Measurements from ENCODE around the gene SIAH3.
"Not testable (repeated sequence)": the region's sequence is repeated elsewhere in the genome, so short reads cannot be mapped to it uniquely, and the experiment has no call there.

The SIAH3 gene

DNA sequence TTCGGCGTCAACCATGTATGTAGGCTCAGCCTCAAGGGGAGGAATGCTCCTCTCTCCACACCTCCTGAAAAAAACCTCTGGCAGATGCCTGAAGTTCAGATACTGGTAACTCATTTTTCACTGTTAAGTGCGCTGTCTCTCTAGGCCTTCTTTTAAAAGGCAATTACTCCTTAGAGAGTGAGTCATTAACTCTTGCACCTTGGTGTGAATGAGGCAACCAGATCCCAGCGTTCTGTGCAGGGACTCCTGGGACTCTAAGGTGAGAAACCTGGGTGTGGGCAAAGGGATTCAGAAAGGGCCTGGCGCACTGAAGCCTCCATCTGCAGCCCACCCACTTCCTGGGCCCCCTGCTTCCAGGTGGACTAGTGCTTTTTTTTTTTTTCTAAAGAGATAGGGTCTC is 71.7 kb downstream of the SIAH3 start:
- DNase-seq: no peak

- DNase-seq: no peak
Observed at GRCh38 chr13:45778882-45779281, 72.7 kb downstream of the SIAH3 start.

DNA sequence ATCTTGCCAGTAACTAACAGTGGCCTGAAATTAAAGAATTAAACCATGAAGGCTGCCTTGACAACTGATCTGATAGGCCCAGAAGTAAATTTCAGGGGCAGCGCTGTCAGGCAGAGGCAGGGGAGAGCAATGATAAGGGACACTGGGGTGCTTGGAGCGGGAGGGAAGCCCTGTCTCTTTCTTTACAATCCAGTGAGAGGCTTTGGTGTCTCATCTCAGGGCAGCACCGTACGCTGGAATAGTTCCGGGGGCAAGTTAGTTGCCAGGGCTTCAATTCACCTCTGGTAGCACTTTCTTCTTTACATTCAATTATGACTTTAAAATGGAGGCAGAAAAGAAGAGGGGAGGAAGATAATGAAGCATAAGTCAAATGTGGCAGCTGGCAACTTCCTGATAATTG is 74.8 kb downstream of the SIAH3 start:
- no peak for DNase-seq

DNA sequence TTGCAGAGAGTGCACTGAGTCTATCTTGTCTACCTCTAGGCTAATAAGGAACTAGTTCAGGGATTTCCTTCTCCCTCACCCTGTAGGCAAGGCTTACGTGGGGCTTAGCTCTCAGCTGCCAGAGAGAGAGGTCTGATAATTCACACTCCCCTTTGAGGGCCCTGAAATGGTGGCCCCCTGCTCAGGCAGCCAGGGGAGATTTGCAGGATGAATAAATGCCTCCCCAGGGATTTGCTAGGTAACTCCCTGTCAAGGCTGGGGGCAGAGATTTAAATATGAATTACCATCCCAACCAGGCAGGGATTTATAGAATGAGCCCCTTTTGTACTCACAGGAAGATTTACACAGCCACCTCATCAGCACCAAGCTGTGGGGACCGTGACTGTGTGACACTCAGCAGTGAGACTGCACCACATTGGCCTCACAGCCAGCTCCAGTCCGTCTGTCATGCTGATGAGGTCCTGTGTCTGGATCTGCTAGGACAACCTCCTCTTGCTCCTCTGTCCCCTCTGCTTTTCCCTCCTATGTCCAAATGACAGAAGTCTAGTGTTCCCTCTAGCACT is 76.1 kb downstream of the SIAH3 start:
- DNase-seq: no peak

- DNase-seq: no peak
Observed at GRCh38 chr13:45773944-45774343, 77.6 kb downstream of the SIAH3 start.

- DNase-seq: peak; percentile 17
Observed at GRCh38 chr13:45773236-45773635, 78.3 kb downstream of the SIAH3 start.

DNA sequence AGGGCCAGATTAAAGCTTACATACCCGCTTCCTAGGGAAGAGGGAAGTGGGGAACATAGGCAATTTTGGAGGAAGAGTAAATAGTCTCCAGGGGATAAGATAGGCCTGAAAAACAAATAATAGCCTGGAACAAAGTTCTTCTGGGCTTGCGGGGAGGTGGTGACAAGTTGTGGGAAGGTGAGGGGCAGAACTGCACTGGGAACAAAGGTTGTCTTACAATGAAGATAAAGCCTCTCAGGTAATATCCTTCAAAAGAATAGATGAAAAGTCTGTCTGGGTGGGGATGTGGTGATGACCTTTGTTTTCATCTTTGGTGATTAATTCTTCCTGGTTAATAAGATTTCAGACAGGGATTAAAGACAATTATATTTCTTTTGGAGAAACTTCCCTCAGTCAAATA is 80.7 kb downstream of the SIAH3 start:
- DNase-seq: no peak

- DNase-seq: no peak
Observed at GRCh38 chr13:45768656-45769479, 82.7 kb downstream of the SIAH3 start.

DNA sequence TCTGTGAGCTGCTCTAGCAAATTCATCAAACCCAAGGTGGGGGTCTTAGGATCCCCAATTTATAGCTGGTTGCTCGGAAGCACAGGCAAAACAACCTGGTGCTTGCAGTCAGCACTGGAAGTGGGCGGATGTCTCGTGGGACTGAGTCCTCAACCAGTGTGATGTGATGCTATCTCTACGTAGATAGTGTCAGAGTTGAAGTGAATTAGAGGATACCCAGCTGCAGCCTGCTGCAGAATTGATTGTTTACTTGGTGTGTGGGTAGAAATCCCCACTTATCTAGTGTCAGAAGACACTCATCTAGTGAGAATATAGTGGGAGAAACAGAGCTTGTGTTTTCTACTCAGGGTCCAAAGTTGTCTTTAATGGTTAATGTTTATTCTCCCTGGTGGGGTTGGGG is 86.1 kb downstream of the SIAH3 start:
- no peak for DNase-seq

- no peak for DNase-seq
Observed at GRCh38 chr13:45763419-45763818, 88.1 kb downstream of the SIAH3 start.

GRCh38 chr13:45757589-45757988 is 94.0 kb downstream of the SIAH3 start:
- DNase-seq: not testable (repeated sequence)

DNA sequence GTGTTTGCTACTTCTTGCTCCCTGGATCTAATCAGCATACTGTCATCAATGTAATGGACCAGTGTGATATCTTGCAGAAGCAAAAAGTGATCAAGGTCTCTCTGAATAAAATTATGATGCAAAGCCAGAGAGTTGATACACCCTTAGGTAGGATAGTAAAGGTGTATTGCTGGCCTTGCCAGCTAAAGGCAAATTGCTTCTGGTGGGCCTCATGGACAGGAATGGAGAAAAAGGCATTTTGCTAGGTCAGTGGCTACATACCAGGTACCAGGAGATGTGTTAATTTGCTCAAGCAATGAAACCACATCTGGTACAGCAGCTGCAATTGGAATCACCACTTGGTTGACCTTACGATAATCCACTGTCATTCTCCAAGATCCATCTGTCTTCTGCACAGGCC is 95.1 kb downstream of the SIAH3 start:
- not testable (repeated sequence) for DNase-seq

DNA sequence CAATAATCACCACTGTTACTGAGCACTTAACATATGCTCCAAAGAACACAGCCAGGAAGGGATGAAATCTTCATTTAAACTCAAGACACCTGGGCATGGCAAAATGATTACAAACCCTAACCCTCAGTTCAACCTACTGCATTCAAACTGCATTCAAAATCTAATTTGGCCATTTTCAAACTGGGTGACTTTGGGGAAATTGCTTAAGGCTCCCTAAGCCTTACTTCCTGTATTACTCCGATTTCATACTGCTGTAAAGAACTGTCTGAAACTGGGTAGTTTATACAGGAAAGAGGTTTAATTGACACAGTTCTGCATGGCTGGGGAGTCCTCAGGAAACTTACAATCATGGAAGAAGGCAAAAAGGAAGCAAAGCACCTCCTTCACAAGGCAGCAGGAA is 99.0 kb downstream of the SIAH3 start:
- no peak for DNase-seq

- no peak for DNase-seq
Observed at GRCh38 chr13:45751885-45752284, 99.7 kb downstream of the SIAH3 start.

DNA sequence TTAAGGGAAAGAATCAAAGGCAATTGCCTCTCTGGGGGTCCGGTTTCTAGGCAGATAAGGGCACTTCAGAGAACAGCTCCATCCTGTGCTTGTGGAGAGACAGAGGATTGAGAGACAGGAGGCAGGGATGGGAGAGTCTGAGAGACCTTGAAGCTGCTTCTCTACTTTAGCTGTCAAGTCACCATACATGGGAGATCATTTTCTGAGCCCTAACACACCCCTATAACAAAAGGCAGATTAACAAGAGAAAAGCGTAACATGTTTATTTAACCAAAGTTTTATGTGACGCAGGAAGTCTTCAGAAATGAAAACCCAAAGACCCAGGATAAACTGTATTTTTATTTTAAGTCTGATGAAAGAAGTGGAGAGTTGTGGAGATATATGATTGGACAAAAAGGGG is 101.0 kb downstream of the SIAH3 start:
- no peak for DNase-seq

DNA sequence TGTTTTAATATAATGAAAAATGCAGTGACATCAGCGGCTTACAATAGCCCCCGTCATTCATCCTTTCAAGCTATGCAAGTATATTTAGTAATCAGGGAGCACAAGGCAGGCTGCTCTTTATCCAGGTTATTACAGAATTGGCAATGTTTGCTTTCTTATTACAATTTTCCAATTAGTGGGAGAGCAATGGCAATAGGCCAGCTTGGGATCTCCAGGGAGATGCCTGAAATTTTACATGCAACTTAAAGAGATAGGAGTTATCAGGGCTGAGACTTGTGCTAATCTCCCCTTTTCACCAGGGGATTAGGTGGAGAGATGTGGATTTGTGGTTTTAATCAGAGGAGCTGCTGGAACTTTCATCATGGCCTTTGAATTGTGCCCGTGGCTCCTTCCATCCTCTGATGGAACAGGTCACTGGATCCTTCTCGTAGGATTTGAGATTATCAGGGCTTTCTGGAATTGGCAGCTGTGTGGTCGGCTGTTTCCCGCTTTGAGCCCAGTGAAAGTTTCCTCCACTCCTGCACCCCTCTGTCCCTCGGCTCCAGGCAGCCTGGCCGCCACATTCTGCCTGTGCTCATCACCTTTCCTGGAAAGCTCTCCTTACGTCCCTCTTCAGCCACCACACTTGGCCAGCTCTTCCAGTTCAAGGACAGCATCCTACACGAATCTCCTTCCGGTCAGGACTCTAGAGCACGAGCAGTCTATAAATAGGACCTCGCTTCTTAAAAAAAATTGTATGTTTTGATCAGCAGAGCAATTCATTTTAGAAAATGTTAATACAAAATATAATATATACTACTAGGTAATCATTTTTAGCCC is 102.4 kb downstream of the SIAH3 start:
- DNase-seq: no peak

DNA sequence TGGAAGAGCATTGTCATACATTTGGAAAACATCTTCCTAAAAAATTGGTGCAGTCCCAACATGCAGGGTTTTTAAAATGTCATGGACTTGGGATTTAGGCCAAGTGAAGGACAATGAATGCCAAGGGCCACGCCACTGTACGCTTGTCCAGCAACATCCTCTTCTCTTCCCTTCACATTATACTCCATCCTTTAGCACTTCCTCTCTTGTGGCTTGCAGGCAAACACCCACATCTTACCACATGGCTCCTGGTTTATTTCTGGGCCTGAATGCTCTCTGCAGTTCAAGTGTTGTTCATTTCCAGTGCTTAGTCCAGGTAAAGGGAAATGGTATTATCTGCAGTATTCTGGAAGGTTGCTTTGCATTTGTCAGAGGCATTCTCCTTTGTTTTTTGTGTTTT is 104.5 kb downstream of the SIAH3 start:
- DNase-seq: no peak

DNA sequence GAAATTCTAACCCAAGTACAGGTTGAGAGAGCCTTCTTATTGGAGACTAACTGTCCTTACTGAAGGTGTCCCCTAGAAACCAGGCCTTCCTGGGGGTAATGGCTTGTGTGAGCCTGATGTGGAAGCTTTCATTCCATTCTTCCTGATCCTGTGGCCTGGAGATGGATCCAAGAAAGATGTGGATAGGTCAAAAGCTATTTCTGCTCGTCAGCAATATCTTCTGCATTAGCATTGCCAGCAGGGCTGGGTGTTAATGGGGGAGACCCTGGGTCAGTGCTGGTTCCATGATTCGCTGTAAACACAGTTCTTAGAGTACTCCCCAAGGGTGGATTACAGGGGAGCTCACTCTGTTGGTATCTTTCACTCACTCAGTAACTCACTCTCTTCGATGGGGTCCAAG is 106.6 kb downstream of the SIAH3 start:
- DNase-seq: no peak

DNA sequence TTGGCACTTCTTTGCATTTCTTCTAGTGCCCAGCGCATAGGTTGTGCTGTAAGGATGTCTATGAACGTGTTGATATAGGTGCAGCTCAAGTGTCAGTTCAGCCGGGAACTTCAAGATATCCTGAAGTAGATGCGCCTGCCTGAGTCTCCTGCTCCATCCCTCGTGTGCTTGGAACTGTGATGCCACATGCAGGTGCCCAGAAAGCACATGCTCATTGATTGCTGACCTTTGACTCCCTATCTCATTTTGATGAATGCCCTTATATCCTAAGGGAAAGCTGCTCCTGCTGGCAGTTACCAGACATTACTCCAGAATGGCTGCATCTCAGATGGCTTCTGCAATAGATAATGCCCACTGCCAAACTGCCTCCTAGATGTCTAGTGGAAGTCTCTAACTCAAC is 108.6 kb downstream of the SIAH3 start:
- no peak for DNase-seq

GRCh38 chr13:45737571-45738017 is 114.0 kb downstream of the SIAH3 start:
- peak; percentile 36 for DNase-seq

DNA sequence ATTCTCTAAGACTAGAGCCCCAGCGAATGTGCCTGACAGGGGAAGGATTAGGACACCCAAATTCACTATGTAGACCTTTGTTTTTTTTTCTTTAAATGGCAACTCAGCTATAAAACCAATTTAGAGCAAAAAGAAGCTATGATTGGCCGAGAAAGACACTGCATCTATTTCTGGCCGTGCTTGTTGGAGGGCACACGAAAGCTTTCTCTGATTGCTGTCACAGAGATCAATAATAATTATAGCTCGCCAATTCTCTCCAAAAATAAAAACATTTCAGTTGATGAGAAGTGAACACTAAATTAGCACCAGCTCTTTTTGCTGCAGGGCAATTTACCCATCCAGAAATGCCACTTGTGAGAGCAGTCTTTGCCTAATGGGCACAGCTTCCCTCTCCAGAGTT is 118.2 kb downstream of the SIAH3 start:
- no peak for DNase-seq

- DNase-seq: no peak
Observed at GRCh38 chr13:45732916-45733315, 118.6 kb downstream of the SIAH3 start.

- DNase-seq: no peak
Observed at GRCh38 chr13:45731455-45731854, 120.1 kb downstream of the SIAH3 start.

DNA sequence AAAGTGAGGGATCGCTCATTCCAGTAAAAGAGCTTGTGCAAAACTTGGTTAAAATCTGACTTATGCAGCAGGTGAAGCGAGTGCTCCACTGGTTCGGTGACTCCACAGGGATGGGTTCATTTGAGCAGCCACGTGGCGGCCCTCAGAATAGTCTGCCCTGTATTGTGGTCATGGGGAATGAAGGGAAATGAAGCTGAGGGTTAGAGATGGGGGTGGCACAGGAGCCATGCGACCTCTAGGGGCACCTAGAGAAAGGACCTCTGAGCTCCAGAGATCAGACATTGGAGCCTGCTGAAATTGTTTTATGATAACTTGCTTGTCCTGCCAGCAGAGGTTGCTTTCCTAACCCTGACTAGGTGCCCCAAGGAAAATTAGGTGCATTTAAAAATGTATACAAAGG is 122.8 kb downstream of the SIAH3 start:
- DNase-seq: peak; percentile 41

Measured in hematopoietic multipotent progenitor cell treated with erythropoietin and hydrocortisone succinate and interleukin-3 and kit ligand, for 8 days (in vitro differentiated cells).